Cardiac muscle cell (in vitro differentiated cells and primary cell): Measurements from ENCODE around the gene MCRIP2. TPM values are rescaled to one million over a fixed set of nuclear protein-coding genes. Genes with fewer than 3 reads are reported as not detected.
A peak's percentile ranks its signal among the peaks of the same experiment; 100 is the strongest.

Experiments
- DNase-seq, 2 donors: peaks; one replicate each; pipeline versions ENCODE4 v3.0.0 to v3.0.0-alpha.2; 2010 to 2017; ENCODE audit warnings: low read depth in 1 of 2, low spot score in 1 of 2
- H3K27ac ChIP-seq: fragments of 200-600 bp; sonication (generic); 2 replicates; pipeline ENCODE4 v1.5.1; 2016
- H3K27me3 ChIP-seq: fragments of 200-600 bp; sonication (generic); 2 replicates; pipeline ENCODE4 v1.6.0; 2016; ENCODE audit warnings: control low read depth
- H3K36me3 ChIP-seq: fragments of 200-600 bp; sonication (generic); 2 replicates; pipeline ENCODE4 v1.5.1; 2016; ENCODE audit warnings: control low read depth
- H3K4me1 ChIP-seq: fragments of 200-600 bp; sonication (generic); 2 replicates; pipeline ENCODE4 v1.8.1; 2017; ENCODE audit warnings: low read depth, mild to moderate bottlenecking, mixed run types
- H3K4me3 ChIP-seq: fragments of 200-600 bp; sonication (generic); 2 replicates; pipeline ENCODE4 v1.5.1; 2016; ENCODE audit warnings: mild to moderate bottlenecking
- H3K9me3 ChIP-seq: fragments of 200-600 bp; sonication (generic); 2 replicates; pipeline ENCODE4 v1.5.1; 2017; ENCODE audit warnings: low read depth, mild to moderate bottlenecking, control low read depth
- polyA plus RNA-seq: library from polyadenylated mRNA; unstranded; fragments of >200 nt; fragmentation: Nextera tagmentation; extraction: Ambion mirVana; gene quantifications from 2 replicates; pipeline ENCODE4 v1.2.1, GENCODE V29; 2016
- total RNA-seq: library from RNA; depleted of rRNA; stranded (reverse); fragments of >200 nt; gene quantifications from 2 replicates; pipeline ENCODE4 v1.2.3, GENCODE V29; 2016
- TF ChIP-seq, protein P1 (sequence below): IDR thresholded peaks from 2 replicates; pipeline ENCODE4 v1.5.1; 2012; ENCODE audit warnings: low read depth, mild to moderate bottlenecking, low read length

Gene MCRIP2
- total and polyA plus RNA-seq, 2 experiments from 2014 or later = 131 to 144 TPM

DNA sequence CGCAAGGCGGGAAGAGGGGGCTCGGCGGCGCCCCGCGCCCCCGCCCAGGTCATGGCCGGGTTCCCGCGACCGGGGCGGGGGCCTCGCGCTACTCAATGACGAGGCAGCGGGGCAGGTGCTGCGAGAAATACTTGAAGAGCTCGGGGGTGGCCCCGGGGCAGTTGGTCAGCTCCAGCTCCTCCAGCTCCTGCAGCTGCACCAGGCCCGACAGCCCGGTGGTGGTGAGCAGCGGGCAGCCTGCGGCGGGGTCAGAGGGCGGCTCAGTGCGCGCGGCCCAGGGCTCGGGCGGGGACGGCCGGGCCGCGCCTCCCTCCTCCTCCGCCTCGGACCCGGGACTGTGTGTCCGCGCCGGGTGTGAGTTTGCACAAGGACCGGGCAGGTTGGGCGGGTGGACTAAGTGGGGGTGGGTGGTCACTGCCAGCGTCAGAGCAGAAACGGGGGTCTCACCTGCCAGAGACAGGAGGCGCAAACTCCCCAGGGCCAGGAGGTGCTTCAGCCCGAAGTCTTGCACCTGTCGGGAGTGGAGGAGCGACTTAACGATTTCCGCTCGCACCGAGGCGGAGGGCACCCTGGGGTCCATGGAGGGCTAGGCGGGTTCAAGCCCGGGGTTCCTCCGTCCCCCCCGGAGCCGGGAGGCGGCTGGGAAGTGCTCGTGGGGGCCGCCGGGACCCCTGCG, 52.7 kb downstream of the MCRIP2 start:
- H3K27me3 ChIP-seq = peaks cover 84% of the 10 kb centered on the region
- no peak overlapping the region for H3K4me3 ChIP-seq
- peaks cover 7% of the 10 kb centered on the region for H3K4me1 ChIP-seq
- no peak overlapping the region for H3K27ac ChIP-seq
- DNase-seq = peak in 1 of 2 donors; percentile 29
- H3K9me3 ChIP-seq = no peaks in the 10 kb centered on the region
- no peaks in the 10 kb centered on the region for H3K36me3 ChIP-seq
- TF ChIP-seq, protein P1, sequence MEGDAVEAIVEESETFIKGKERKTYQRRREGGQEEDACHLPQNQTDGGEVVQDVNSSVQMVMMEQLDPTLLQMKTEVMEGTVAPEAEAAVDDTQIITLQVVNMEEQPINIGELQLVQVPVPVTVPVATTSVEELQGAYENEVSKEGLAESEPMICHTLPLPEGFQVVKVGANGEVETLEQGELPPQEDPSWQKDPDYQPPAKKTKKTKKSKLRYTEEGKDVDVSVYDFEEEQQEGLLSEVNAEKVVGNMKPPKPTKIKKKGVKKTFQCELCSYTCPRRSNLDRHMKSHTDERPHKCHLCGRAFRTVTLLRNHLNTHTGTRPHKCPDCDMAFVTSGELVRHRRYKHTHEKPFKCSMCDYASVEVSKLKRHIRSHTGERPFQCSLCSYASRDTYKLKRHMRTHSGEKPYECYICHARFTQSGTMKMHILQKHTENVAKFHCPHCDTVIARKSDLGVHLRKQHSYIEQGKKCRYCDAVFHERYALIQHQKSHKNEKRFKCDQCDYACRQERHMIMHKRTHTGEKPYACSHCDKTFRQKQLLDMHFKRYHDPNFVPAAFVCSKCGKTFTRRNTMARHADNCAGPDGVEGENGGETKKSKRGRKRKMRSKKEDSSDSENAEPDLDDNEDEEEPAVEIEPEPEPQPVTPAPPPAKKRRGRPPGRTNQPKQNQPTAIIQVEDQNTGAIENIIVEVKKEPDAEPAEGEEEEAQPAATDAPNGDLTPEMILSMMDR = no peak

DNA sequence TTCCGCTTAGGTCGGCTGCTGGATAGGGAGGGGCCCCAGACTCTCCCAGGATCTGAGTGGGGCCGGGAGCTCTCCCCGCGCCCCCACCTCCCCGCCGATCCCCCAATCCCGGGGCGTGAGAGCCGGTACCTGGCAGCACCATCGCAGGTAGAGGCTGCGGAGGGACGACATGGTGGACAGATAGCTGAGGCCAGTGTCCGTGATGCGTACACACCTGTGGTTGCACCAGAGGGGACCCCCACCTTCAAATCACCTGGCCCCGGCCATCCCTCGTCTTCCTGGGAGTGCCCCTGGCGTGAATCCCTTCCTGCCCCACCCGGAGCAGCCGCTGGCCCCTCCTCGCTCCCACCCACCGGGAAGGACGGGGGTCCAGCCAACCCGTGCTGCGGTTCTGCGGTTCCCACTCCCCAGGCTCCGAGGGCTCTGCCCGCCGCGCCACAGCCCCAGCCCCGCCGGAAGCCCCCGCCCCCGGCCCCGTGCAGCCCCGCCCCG, 53.3 kb downstream of the MCRIP2 start:
- Histone ChIP-seq H3K27me3 (peaks cover 90% of the 10 kb centered on the region), H3K4me3 (no peak overlapping the region), H3K9me3 (no peaks in the 10 kb centered on the region), H3K36me3 (no peaks in the 10 kb centered on the region), H3K4me1 (peaks cover 3% of the 10 kb centered on the region), H3K27ac (no peak overlapping the region)
- TF ChIP-seq, protein P1 = no peak
- no peak for DNase-seq

DNA sequence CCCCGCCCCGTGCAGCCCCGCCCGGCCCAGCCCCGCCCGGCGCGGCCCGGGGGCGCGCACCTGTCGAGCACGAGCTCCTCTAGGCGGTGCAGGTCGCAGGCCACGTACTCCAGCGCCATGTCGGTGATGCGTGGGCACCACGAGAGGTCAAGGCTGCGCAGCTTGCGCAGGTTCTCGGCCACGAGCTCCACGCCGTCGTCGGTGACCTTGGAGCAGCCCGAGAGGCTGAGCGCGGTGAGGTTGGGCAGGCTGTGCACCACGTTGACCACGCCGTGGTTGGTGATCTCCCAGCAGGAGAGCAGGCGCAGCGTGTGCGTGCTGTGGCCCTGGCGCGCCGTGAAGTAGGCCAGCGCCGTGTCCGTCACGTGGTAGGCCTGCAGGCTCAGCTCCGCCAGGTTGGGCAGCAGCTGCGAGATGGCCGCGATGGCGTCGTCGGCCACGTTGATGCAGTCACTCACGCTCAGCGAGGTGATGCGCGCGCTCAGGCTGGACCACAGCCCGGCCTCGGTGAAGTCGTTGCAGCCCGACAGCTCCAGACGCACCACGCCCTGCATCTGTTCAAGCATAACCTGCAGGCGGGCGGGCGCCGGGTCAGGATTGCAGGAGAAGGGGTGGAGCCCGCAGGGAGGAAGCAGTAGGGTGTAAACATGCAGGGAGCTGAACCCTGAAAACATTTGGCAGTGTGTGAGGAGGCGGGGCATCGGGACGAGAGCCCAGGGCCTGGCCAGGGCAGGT, 53.9 kb downstream of the MCRIP2 start:
- Histone ChIP-seq H3K27ac (no peak overlapping the region), H3K4me3 (peak overlapping the region; percentile 12), H3K27me3 (peaks cover 96% of the 10 kb centered on the region), H3K4me1 (peaks cover 3% of the 10 kb centered on the region), H3K36me3 (no peaks in the 10 kb centered on the region), H3K9me3 (no peaks in the 10 kb centered on the region)
- peak in 1 of 2 donors; percentile 28 for DNase-seq
- TF ChIP-seq, protein P1 = no peak

Other genes starting within 250 kb of the MCRIP2 start
- 352 and 452 TPM in 2 replicates for gene NME4, start 244.6 kb upstream of the MCRIP2 start, total RNA-seq
- 518 and 664 TPM in 2 replicates for gene NME4, start 244.6 kb upstream of the MCRIP2 start, polyA plus RNA-seq
- gene DECR2, start 239.9 kb upstream of the MCRIP2 start, total RNA-seq = 48.7 and 51.5 TPM in 2 replicates
- 49.5 and 50.0 TPM in 2 replicates for gene DECR2, start 239.9 kb upstream of the MCRIP2 start, polyA plus RNA-seq
- 61.8 and 77.1 TPM in 2 replicates for gene RAB11FIP3, start 216.2 kb upstream of the MCRIP2 start, total RNA-seq
- 55.3 TPM in 2 replicates for gene RAB11FIP3, start 216.2 kb upstream of the MCRIP2 start, polyA plus RNA-seq
- gene CAPN15, start 114.1 kb upstream of the MCRIP2 start, total RNA-seq = 58.2 and 63.3 TPM in 2 replicates
- gene CAPN15, start 114.1 kb upstream of the MCRIP2 start, polyA plus RNA-seq = 19.0 and 38.1 TPM in 2 replicates
- gene PRR35, start 81.4 kb upstream of the MCRIP2 start, total RNA-seq = 0.14 and 0.66 TPM in 2 replicates
- gene PRR35, start 81.4 kb upstream of the MCRIP2 start, polyA plus RNA-seq = 0.40 TPM in 1 of 2 replicates, not detected in the other
- 3.6 and 3.9 TPM in 2 replicates for gene NHLRC4, start 74.8 kb upstream of the MCRIP2 start, total RNA-seq
- gene NHLRC4, start 74.8 kb upstream of the MCRIP2 start, polyA plus RNA-seq = 2.2 and 2.6 TPM in 2 replicates
- gene PIGQ, start 71.9 kb upstream of the MCRIP2 start, total RNA-seq = 124 and 126 TPM in 2 replicates
- 89.2 and 110 TPM in 2 replicates for gene PIGQ, start 71.9 kb upstream of the MCRIP2 start, polyA plus RNA-seq
- 40.7 and 45.9 TPM in 2 replicates for gene RAB40C, start 51.8 kb upstream of the MCRIP2 start, total RNA-seq
- gene RAB40C, start 51.8 kb upstream of the MCRIP2 start, polyA plus RNA-seq = 30.8 and 36.9 TPM in 2 replicates
- gene WFIKKN1, start 10.8 kb upstream of the MCRIP2 start, total RNA-seq = 85.8 and 125 TPM in 2 replicates
- 79.6 and 105 TPM in 2 replicates for gene WFIKKN1, start 10.8 kb upstream of the MCRIP2 start, polyA plus RNA-seq
- 196 and 201 TPM in 2 replicates for gene METTL26, start 5.5 kb upstream of the MCRIP2 start, total RNA-seq
- 153 and 181 TPM in 2 replicates for gene METTL26, start 5.5 kb upstream of the MCRIP2 start, polyA plus RNA-seq
- 25.6 and 26.5 TPM in 2 replicates for gene WDR90, start 7.5 kb downstream of the MCRIP2 start, total RNA-seq
- 28.1 and 32.3 TPM in 2 replicates for gene WDR90, start 7.5 kb downstream of the MCRIP2 start, polyA plus RNA-seq
- gene RHOT2, start 26.3 kb downstream of the MCRIP2 start, total RNA-seq = 251 and 305 TPM in 2 replicates
- 294 and 315 TPM in 2 replicates for gene RHOT2, start 26.3 kb downstream of the MCRIP2 start, polyA plus RNA-seq
- gene RHBDL1, start 33.8 kb downstream of the MCRIP2 start, total RNA-seq = 3.6 and 12.9 TPM in 2 replicates
- 2.6 and 4.7 TPM in 2 replicates for gene RHBDL1, start 33.8 kb downstream of the MCRIP2 start, polyA plus RNA-seq
- gene STUB1, start 38.6 kb downstream of the MCRIP2 start, total RNA-seq = 176 and 207 TPM in 2 replicates
- gene STUB1, start 38.6 kb downstream of the MCRIP2 start, polyA plus RNA-seq = 219 and 269 TPM in 2 replicates
- gene JMJD8, start 42.5 kb downstream of the MCRIP2 start, total RNA-seq = 105 and 134 TPM in 2 replicates
- gene JMJD8, start 42.5 kb downstream of the MCRIP2 start, polyA plus RNA-seq = 107 and 118 TPM in 2 replicates
- gene WDR24, start 48.6 kb downstream of the MCRIP2 start, total RNA-seq = 17.6 and 23.3 TPM in 2 replicates
- gene WDR24, start 48.6 kb downstream of the MCRIP2 start, polyA plus RNA-seq = 22.8 and 31.0 TPM in 2 replicates
- gene FBXL16, start 64.0 kb downstream of the MCRIP2 start, total RNA-seq = 0.12 and 0.74 TPM in 2 replicates
- gene FBXL16, start 64.0 kb downstream of the MCRIP2 start, polyA plus RNA-seq = 0.59 and 1.4 TPM in 2 replicates
- 93.9 and 186 TPM in 2 replicates for gene METRN, start 73.3 kb downstream of the MCRIP2 start, total RNA-seq
- 299 and 330 TPM in 2 replicates for gene METRN, start 73.3 kb downstream of the MCRIP2 start, polyA plus RNA-seq
- gene ANTKMT, start 79.3 kb downstream of the MCRIP2 start, total RNA-seq = 55.1 and 62.5 TPM in 2 replicates
- gene ANTKMT, start 79.3 kb downstream of the MCRIP2 start, polyA plus RNA-seq = 72.4 and 82.6 TPM in 2 replicates
- 9.7 and 16.5 TPM in 2 replicates for gene CCDC78, start 84.6 kb downstream of the MCRIP2 start, total RNA-seq
- 3.6 and 4.2 TPM in 2 replicates for gene CCDC78, start 84.6 kb downstream of the MCRIP2 start, polyA plus RNA-seq
- gene HAGHL, start 85.3 kb downstream of the MCRIP2 start, total RNA-seq = 31.6 and 47.5 TPM in 2 replicates
- gene HAGHL, start 85.3 kb downstream of the MCRIP2 start, polyA plus RNA-seq = 27.7 and 37.0 TPM in 2 replicates
- 46.2 and 67.7 TPM in 2 replicates for gene CIAO3, start 99.2 kb downstream of the MCRIP2 start, total RNA-seq
- 43.3 and 72.2 TPM in 2 replicates for gene CIAO3, start 99.2 kb downstream of the MCRIP2 start, polyA plus RNA-seq
- gene MSLN, start 118.9 kb downstream of the MCRIP2 start, total RNA-seq = 0.32 and 4.5 TPM in 2 replicates
- gene MSLN, start 118.9 kb downstream of the MCRIP2 start, polyA plus RNA-seq = not detected in 2 replicates
- gene RPUSD1, start 146.6 kb downstream of the MCRIP2 start, total RNA-seq = 32.2 and 36.1 TPM in 2 replicates
- gene RPUSD1, start 146.6 kb downstream of the MCRIP2 start, polyA plus RNA-seq = 27.0 and 34.3 TPM in 2 replicates
- gene CHTF18, start 146.8 kb downstream of the MCRIP2 start, total RNA-seq = 57.4 and 107 TPM in 2 replicates
- gene CHTF18, start 146.8 kb downstream of the MCRIP2 start, polyA plus RNA-seq = 43.6 and 58.5 TPM in 2 replicates
- gene GNG13, start 158.9 kb downstream of the MCRIP2 start, total RNA-seq = not detected in 2 replicates
- gene GNG13, start 158.9 kb downstream of the MCRIP2 start, polyA plus RNA-seq = 0.79 TPM in 1 of 2 replicates, not detected in the other